ENCODE measurements around the gene SAMD4A. TPM values are rescaled to one million over a fixed set of nuclear protein-coding genes. Genes with fewer than 3 reads are reported as not detected.

The SAMD4A gene
- total and polyA plus RNA-seq, 2 of the 4 experiments (the other 2 are of a cell fraction): 22.9 to 38.2 TPM

- in situ Hi-C loops (cut with MboI; ENCODE audit: low sequenced_read_pairs): loop anchor here (10.0 kb wide), 1 partner anchor 249 kb away; no protein-coding TSS in a partner anchor
- H2BK20ac ChIP-seq (ENCODE audit: low read depth, low read length): no peak overlapping the region
- H4K91ac ChIP-seq (ENCODE audit: insufficient read depth, low read depth, low read length): no peak overlapping the region
Observed at GRCh38 chr14:54803396-54803795, 236.5 kb downstream of the SAMD4A start.

More at GRCh38 chr14:54803396-54803795, 236.5 kb downstream of the SAMD4A start:
- H2BK120ac ChIP-seq (ENCODE audit: low read depth, low read length): no peak overlapping the region
- no peak overlapping the region for H3K14ac ChIP-seq (replicated peaks; ENCODE audit: low read depth, low read length)
- TF ChIP-seq ELK1 (IDR thresholded peaks at IDR 0.05; ENCODE audit: borderline replicate concordance, low read depth, low read length): no peak
- no peak for TF ChIP-seq MAZ (IDR thresholded peaks at IDR 0.05; ENCODE audit: borderline replicate concordance, low read depth, low read length)
- TF ChIP-seq MXI1 (IDR thresholded peaks at IDR 0.05; ENCODE audit: borderline replicate concordance, low read depth, low read length): no peak
- TF ChIP-seq MAFK (IDR thresholded peaks at IDR 0.05; ENCODE audit: low read depth, low read length): no peak
- TF ChIP-seq RCOR1 (IDR thresholded peaks at IDR 0.05; ENCODE audit: insufficient replicate concordance, low read length): no peak
- no peak for TF ChIP-seq USF2 (IDR thresholded peaks at IDR 0.05; ENCODE audit: low read depth, low read length)
- TF ChIP-seq CTCF (conservative IDR thresholded peaks at IDR 0.05; ENCODE audit: low read depth, low read length): no peak
- TF ChIP-seq FOS (IDR thresholded peaks at IDR 0.05; ENCODE audit: low read depth, low read length): no peak
- TF ChIP-seq BHLHE40 (IDR thresholded peaks at IDR 0.05; ENCODE audit: low read depth, low read length): no peak
- no peak for TF ChIP-seq POLR2A (IDR thresholded peaks at IDR 0.05; ENCODE audit: low read depth, low read length)
- TF ChIP-seq RAD21 (IDR thresholded peaks at IDR 0.05; ENCODE audit: low read length): no peak
- TF ChIP-seq CHD1 (IDR thresholded peaks at IDR 0.05; ENCODE audit: low read depth, low read length): no peak
- no peak for TF ChIP-seq NFE2L2 (IDR thresholded peaks at IDR 0.05; ENCODE audit: low read depth, low read length)
- no peak for TF ChIP-seq CEBPB (IDR thresholded peaks at IDR 0.05; ENCODE audit: low read depth, low read length)
- TF ChIP-seq RFX5 (IDR thresholded peaks at IDR 0.05; ENCODE audit: low read depth, low read length): no peak
- TF ChIP-seq SMC3 (IDR thresholded peaks at IDR 0.05; ENCODE audit: low read depth, low read length): no peak
- no peaks in the 10 kb centered on the region for H3K36me3 ChIP-seq (ENCODE audit: control insufficient read depth, insufficient read depth, low read length)
- H2AFZ ChIP-seq (replicated peaks; ENCODE audit: low read length, poor library complexity): no peak overlapping the region
- H3K79me1 ChIP-seq (ENCODE audit: low read depth in 1 of 2, low read length in 2 of 2): no peaks in the 10 kb centered on the region; a peak in 1 of 4 replicates
- DNase-seq: no peak
- POLR2A ChIA-PET (ENCODE audit: unreplicated experiment): no interaction called here
- H3K9ac ChIP-seq (ENCODE audit: low read depth, low read length): no peak overlapping the region
- H3K9me3 ChIP-seq (ENCODE audit: control insufficient read depth, insufficient read depth, low read length): no peaks in the 10 kb centered on the region
- no peak overlapping the region for H3K4ac ChIP-seq (ENCODE audit: low read depth, low read length)
- dilution Hi-C loops (cut with HindIII; ENCODE audit: low sequenced_read_pairs, unreplicated experiment): no loop called here
- no peak overlapping the region for H3K56ac ChIP-seq (ENCODE audit: extremely low read depth, insufficient read depth, low read length)
- no peak overlapping the region for H2AK9ac ChIP-seq (replicated peaks; ENCODE audit: low read depth, low read length, poor library complexity)
- H3K9me1 ChIP-seq (ENCODE audit: insufficient read depth, low read length): 0 out of 2 replicates have a peak, but pooled peaks cover 3% of the 10 kb centered on the region
- H4K8ac ChIP-seq (ENCODE audit: low read depth in 2 of 2, low read length in 2 of 2): no peak overlapping the region
- H3K23ac ChIP-seq (ENCODE audit: low read depth, low read length): no peak overlapping the region
- no peaks in the 10 kb centered on the region for H4K20me1 ChIP-seq (ENCODE audit: insufficient read depth, low read length)
- no peaks in the 10 kb centered on the region; the same call in 1 of the 2 replicates for H3K27me3 ChIP-seq (ENCODE audit: control insufficient read depth, insufficient read depth, low read length)
- no peak overlapping the region for H3K4me2 ChIP-seq (ENCODE audit: low read depth, low read length)
- no TSS peak for BruUV-seq (replicated peaks)
- no CpG with 5 or more reads among the region's 7 CpGs for WGBS, 2 experiments (ENCODE audit: extremely low coverage in 2 of 2, insufficient read length in 1 of 2)
- intact Hi-C loops (cut with micrococcal nuclease): no loop called here
- no peak overlapping the region for H3K4me3 ChIP-seq (ENCODE audit: insufficient read depth, low read depth, low read length)
- no peak for ATAC-seq (ENCODE audit: low read depth)
- no peak overlapping the region for H2BK15ac ChIP-seq (ENCODE audit: low read depth, low read length)
- H2AK5ac ChIP-seq (ENCODE audit: low read depth, low read length): no peak overlapping the region
- H3K4me1 ChIP-seq (ENCODE audit: control insufficient read depth, insufficient read depth, low read length): peaks cover 3% of the 10 kb centered on the region; the same call in 1 of the 2 replicates
- H4K5ac ChIP-seq (ENCODE audit: low read depth, low read length): no peak overlapping the region
- CTCF ChIA-PET: no interaction called here
- no peak overlapping the region for H3K27ac ChIP-seq (ENCODE audit: insufficient read depth, low read length)
- H3K18ac ChIP-seq (ENCODE audit: low read depth, low read length): no peak overlapping the region
- H2BK5ac ChIP-seq (ENCODE audit: low read depth, low read length, poor library complexity, severe bottlenecking): no peak overlapping the region
